CD4-positive, alpha-beta T cell treated with Interferon alpha-2 for 1 hour (primary cell): ENCODE measurements around the gene NFE2L3.

ENCODE experiments used
- DNase-seq, 2 donors: peaks; one replicate each; pipeline ENCODE4 v3.0.0-alpha.2; 2020 to 2022

NFE2L3 gene

DNA sequence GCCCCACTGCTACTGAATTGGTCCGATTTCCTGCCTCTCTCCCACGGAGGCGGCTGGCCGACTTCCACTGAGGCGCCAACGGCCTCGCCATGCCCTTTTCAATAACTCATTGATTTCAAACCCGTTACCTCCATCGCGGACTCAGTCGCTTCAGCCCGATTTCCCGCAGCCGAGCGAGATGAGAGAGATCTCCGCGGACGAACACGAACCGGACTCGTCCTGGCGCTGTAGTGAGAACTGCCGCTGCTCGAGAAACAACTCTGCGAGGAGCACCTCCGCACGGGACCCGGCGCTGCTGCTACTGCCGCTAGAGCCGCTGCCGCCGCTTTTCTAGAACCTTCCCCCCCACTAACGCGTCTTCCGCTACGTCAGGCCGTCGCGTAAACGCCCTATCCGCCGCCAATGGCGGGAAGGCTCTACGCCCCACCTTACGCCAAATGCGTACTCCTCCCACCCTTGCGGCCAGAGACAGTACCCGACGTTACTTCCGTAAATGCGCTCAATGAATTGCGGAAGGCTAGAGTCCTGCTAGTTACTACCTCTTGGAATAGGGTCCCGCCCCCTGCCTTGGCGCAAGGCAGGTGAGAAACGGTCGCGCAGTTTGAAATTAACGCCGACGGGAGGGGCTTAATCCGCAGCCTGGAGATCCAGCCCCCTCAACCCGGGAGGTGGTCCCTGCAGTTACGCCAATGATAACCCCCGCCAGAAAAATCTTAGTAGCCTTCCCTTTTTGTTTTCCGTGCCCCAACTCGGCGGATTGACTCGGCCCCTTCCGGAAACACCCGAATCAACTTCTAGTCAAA is 48.6 kb downstream of the NFE2L3 start, which contains the start of gene HNRNPA2B1:
Gene HNRNPA2B1 (minus strand): TSS at position 303 of the 803 bp plus-strand sequence. CDS start 169 bp downstream, at position 134.
- DNase-seq = peak; percentile 97 to 99

DNA sequence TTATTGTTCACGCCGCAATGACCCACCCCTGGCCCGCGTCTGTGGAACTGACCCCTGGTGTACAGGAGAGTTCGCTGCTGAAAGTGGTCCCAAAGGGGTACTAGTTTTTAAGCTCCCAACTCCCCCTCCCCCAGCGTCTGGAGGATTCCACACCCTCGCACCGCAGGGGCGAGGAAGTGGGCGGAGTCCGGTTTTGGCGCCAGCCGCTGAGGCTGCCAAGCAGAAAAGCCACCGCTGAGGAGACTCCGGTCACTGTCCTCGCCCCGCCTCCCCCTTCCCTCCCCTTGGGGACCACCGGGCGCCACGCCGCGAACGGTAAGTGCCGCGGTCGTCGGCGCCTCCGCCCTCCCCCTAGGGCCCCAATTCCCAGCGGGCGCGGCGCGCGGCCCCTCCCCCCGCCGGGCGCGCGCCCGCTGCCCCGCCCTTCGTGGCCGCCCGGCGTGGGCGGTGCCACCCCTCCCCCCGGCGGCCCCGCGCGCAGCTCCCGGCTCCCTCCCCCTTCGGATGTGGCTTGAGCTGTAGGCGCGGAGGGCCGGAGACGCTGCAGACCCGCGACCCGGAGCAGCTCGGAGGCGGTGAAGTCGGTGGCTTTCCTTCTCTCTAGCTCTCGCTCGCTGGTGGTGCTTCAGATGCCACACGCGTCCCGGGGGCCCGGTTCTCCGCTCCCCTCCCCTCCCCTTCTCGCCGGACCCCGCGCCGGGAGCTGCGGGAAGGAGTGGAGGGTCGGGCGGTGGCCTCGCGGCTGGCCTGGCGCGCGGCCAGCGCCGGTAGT is 49.4 kb downstream of the NFE2L3 start, which contains the start of gene CBX3:
Gene CBX3 (plus strand): TSS at position 499 of the 772 bp plus-strand sequence. CDS start 1,254 bp downstream, outside the sequence.
- peak; percentile 93 for DNase-seq

DNA sequence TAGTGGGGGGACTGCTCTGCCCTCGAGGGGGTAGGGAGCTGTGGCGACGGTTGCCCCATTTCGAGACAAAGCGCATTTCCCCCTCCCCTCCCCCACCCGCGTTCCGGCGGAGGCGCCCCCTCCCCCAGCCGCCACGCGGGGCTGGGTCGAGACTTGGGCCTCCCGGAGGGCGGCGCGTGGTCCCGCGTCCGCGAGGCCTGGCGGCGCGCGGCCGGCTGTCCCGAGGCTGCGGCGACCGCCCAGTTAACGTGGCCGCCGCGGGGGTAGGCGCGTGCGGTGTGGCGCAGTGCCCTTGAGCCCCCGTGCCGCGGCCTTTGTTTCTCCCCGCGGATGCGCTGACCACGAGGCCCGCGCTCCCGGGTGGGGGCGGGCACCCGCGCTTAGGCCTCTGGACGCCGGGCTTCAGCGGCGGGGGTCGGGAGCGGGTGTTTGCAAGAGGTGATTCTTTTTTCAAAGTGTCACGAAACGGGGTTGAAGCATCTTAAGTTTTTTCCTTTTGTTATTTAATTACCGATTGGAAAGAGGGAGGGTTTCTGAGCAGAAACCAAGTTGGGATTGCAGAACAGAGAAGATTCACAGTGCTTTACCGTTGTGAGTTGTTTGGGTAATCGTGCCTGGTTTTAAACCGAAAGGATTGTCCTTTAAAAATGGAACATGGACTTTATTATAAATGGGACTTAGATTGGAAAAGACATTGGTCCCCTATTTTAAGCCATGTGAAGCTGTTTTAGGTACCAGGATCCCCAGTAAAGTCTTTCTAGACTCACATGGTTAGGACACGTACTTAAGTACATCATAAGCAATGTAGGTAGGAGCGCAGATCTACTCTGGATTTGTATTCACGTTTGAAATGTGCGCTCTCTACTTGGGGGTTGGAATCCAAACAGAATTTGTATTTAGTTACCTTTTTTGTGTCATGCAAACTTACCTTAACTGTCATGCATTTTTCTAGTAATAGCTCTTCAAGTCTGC is 50.3 kb downstream of the NFE2L3 start:
- DNase-seq = peak; percentile 48 to 65

DNA sequence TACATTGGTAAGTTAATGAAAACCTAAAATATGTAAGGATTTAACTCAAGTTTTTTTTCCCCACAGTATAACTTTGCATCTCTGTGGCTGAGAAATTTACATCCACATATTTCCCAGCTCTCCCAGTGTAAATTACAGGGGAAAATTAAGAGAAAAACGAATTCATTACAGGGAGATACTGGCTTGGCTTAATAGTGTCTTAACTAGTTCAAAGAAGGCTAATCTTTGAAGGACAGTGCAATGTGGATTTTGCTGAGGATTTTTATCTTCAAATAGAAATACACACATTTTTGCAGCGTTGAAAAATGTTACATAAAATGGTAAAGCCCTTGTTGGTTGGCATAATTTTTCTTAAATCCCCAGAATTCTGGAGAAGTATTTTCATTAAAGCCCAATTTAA is 51.0 kb downstream of the NFE2L3 start:
- no peak for DNase-seq

DNA sequence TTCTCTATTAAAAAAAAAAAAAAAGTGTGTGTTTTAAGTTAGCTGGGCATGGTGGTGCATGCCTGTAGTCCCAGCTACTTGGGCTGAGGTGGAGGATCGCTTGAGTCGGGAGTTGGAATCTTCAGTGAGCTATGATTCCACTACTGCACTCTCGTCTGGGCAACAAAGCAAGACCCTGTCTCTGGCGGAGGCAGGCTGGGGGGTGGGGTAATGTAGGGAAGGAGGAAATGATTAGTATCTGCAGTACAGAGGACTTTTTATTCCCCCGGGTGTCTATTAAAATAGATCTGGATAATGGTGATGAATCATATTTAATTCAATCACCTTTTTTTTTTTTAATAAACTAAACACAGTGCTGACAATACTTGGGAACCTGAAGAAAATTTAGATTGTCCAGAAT is 56.0 kb downstream of the NFE2L3 start:
- DNase-seq = no peak

DNA sequence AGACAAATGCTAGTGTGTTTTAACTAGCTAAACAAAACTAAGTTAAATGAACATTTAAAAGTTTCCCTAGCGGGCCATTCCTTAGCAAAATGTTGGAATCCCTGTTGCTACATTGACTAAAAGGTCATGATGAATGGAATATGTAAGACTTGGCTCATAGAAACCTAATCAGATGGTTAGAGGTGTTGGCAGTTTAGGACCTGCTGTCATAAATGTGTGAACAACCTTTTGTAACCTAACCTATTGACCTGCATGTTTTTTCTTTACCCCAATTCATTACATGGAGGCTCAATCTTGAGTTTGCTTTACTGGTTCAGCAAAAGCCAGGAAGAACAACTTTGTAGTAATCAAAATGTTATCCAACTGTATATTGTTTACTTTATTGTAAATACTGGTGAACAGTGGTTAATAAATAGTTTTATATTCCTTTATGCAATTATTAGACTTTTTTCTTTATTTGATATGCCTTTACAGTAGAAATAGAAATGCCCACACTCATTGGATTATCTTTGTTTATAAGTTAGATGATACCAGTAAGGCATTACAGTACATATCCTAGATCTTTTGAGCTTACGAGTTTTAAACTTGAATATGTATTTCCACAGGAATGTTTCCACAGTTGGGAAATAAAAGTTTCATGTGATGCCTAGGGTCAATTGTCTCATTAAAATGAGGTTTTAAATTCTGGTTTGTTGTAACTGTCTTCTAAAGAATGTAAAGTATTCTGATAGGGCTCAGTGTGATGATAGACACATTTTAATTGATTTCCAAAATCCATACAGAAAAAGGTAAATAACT is 61.1 kb downstream of the NFE2L3 start:
- no peak for DNase-seq

DNA sequence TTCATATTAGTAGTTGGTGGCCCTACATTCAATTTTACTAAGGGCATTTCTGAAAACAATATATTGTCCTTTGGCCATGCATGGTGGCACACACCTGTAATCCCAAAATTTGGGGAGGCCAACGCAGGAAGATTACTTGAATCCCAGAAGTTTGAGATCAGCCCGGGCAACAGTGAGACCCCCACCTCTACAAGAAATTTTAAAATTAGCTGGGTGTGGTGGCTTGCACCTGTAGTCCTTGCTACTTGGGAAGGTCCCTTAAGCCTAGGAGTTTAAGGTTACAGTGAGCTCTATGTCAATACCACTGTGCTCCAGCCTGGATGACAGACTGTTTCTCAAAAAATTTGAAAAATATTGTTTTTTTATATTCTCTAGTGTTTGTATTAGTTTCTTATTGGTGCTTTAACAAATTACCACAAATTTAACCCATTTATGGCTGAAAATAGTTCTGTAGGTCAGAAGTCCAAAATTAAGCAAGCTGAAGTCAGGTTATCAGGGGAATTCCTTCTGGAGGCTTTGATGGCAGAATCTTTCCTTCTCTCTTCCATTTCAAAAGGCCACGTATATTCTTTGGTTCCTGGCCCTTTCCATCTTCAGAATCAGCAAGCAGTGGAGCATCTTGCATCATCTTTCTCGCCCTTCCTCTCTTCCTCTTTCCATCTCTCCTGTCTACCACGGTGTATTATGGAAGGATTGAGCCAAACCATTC is 62.0 kb downstream of the NFE2L3 start:
- no peak for DNase-seq

DNA sequence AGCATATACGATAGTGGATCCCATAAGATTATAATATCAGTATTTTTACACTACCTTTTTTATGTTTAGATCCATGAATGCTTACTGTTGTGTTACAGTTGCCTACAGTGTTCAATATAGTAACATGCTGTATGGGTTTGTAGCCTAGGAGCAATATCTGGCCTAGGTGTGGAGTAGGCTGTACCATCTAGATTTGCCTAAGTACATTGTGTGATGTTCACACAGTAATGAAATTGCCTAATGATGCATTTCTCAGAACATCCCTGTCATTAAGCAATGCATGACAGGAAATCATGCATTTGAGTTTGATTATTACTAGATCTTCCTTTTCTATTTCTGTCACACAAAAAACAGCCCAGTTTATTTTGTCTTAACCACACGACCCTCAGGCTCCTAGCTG is 64.1 kb downstream of the NFE2L3 start:
- DNase-seq = no peak

DNA sequence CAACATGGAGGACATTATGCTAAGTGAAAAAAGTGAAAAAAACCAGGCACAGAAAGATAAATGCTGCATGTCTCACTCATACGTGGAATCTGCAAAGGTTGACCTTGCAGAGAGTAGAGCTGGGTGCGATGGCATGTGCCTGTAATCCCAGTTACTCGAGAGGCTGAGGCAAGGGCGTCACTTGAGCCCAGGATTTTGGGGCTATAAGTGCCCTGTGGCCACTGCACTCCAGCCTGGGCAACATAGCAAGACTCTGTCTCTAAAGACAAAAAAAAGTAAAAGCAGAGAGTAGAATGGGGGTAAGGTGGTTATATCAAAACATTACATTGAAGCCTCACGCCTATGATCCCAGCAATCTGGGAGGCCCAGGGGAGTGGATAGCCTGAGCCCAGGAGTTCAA is 72.4 kb downstream of the NFE2L3 start:
- no peak for DNase-seq

DNA sequence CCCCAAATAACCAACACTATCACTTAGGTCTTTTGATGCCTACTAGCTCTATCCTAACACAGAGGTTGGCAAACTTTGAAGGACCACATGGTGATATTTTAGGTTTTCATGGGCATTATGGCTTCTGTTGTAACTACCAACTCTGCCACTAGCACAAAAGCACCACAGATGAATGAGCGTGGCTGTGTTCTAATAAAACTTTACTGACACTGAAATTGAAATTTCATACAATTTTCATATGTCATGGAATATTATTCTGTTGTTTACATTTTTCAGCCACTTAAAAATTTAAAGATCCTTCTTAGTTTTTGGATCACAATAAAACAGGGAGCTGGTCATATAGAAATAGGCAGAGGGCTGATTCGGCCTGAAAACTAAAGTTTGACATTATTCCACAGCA is 76.0 kb downstream of the NFE2L3 start:
- no peak for DNase-seq

DNA sequence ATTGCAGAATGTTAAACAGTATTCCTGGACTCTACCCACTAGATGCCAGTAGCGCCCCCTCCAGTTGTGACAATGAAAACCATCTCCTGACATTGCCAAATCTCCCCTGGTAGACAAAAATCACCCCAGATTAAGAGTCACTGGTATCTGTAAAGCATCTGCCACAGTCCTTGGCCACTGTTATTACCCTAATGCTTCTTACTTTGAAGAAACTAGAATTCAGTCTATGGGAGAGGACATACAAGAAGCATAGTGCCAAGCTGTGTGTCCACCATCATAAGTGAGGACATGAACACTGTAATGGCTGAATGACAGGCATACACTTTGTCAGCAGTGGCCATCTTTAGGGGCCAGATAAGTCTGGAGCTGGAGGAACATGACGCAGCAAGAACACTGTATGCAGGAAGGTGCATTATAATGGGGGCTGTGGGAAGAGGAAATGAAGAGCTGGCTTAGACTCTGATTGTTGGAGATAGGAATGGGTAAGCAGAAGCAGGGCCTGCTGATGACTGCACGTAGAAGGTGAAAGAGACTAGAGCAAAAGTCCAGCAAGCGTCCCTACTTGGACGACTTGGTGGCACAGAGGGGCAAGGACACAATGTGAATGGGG is 82.0 kb downstream of the NFE2L3 start:
- no peak for DNase-seq
